LNCAP (cell line): ENCODE data around the gene ICOS.

Experiments used
- CTCF ChIP-seq: fragments of 450-650 bp; IDR thresholded peaks from 2 replicates; pipeline ENCODE4 v1.5.1; 2017; ENCODE audit warnings: mild to moderate bottlenecking

ICOS gene

GRCh38 chr2:203908797-203909185 is 27.8 kb upstream of the ICOS start:
- TF ChIP-seq CTCF, result no peak

GRCh38 chr2:203909261-203909967 is 27.1 kb upstream of the ICOS start:
- peak; percentile 81 for TF ChIP-seq CTCF

- peak; percentile 6; the same call in 1 of the 2 replicates for TF ChIP-seq CTCF
Measured at GRCh38 chr2:203909974-203910373, 26.6 kb upstream of the ICOS start.

- no peak for TF ChIP-seq CTCF
Measured at GRCh38 chr2:203913947-203914346, 22.6 kb upstream of the ICOS start.

GRCh38 chr2:203914546-203915182 is 21.9 kb upstream of the ICOS start:
- no peak for TF ChIP-seq CTCF

GRCh38 chr2:203915256-203915655 is 21.3 kb upstream of the ICOS start:
- TF ChIP-seq CTCF, result no peak

GRCh38 chr2:203916756-203917155 is 19.8 kb upstream of the ICOS start:
- no peak for TF ChIP-seq CTCF
